Mesenchymal stem cell (in vitro differentiated cells and primary cell): Measurements from ENCODE around the gene NPBWR2.

Experiments
- DNase-seq: peaks from one replicate; pipeline ENCODE4 v3.0.0-alpha.2; 2013
- H2AFZ ChIP-seq: one replicate; pipeline ENCODE4 v1.6.1; 2013; ENCODE audit warnings: low read depth, mild to moderate bottlenecking, control low read depth, inconsistent platforms, low read length, moderate library complexity
- H2AK5ac ChIP-seq: 2 replicates; pipeline ENCODE4 v1.6.1; 2013; ENCODE audit warnings: low read length, moderate library complexity, mild to moderate bottlenecking, inconsistent platforms; ENCODE audit not compliant: severe bottlenecking
- H2BK120ac ChIP-seq: one replicate; pipeline ENCODE4 v1.6.1; 2013; ENCODE audit warnings: low read depth, mild to moderate bottlenecking, inconsistent platforms, low read length, moderate library complexity
- H2BK12ac ChIP-seq, 2 experiments: one replicate each; pipeline ENCODE4 v1.6.1; 2013; ENCODE audit warnings: inconsistent platforms in 2 of 2, low read length in 2 of 2, mild to moderate bottlenecking in 2 of 2, moderate library complexity in 2 of 2, control low read depth in 1 of 2
- H2BK15ac ChIP-seq: one replicate; pipeline ENCODE4 v1.6.1; 2013; ENCODE audit warnings: mild to moderate bottlenecking, low read depth, inconsistent platforms; ENCODE audit not compliant: poor library complexity, severe bottlenecking
- H2BK5ac ChIP-seq: 2 replicates; pipeline ENCODE4 v1.6.1; 2013; ENCODE audit warnings: low read depth, mild to moderate bottlenecking, low read length, control low read depth, inconsistent platforms; ENCODE audit not compliant: poor library complexity, severe bottlenecking
- H3K14ac ChIP-seq, 2 experiments: one replicate each; pipeline ENCODE4 v1.6.1; 2013; ENCODE audit warnings: inconsistent platforms in 2 of 2, low read length in 2 of 2, control low read depth in 1 of 2, mild to moderate bottlenecking in 1 of 2, moderate library complexity in 1 of 2
- H3K18ac ChIP-seq, 2 experiments: one replicate each; pipeline ENCODE4 v1.6.1; 2013; ENCODE audit warnings: inconsistent platforms in 2 of 2, low read length in 2 of 2, control low read depth in 1 of 2, low read depth in 1 of 2, mild to moderate bottlenecking in 1 of 2
- H3K23ac ChIP-seq, 2 experiments: one replicate each; pipeline ENCODE4 v1.6.1; 2013; ENCODE audit warnings: inconsistent platforms in 2 of 2, low read length in 2 of 2, mild to moderate bottlenecking in 2 of 2, moderate library complexity in 2 of 2, control low read depth in 1 of 2
- H3K27ac ChIP-seq: 2 replicates; pipeline ENCODE4 v1.5.1; 2013; ENCODE audit warnings: mild to moderate bottlenecking, moderate library complexity, low read length, control low read depth, inconsistent platforms; ENCODE audit not compliant: poor library complexity, severe bottlenecking
- H3K27me3 ChIP-seq, 2 experiments: 2 replicates each; pipeline versions ENCODE4 v1.6.1 to v1.7.0; 2013; ENCODE audit warnings: low read length in 2 of 2, mild to moderate bottlenecking in 2 of 2, moderate library complexity in 2 of 2, control low read depth in 1 of 2, inconsistent platforms in 1 of 2; ENCODE audit not compliant: control insufficient read depth in 1 of 2, insufficient read depth in 1 of 2
- H3K36me3 ChIP-seq, 2 experiments: 2 replicates each; pipeline versions ENCODE4 v1.6.1 to v1.7.0; 2013; ENCODE audit warnings: low read length in 2 of 2, control low read depth in 1 of 2, inconsistent platforms in 1 of 2, low read depth in 1 of 2, mild to moderate bottlenecking in 1 of 2; ENCODE audit not compliant: insufficient read depth in 2 of 2, control insufficient read depth in 1 of 2
- H3K4ac ChIP-seq, 2 experiments: one replicate each; pipeline ENCODE4 v1.6.1; 2013; ENCODE audit warnings: inconsistent platforms in 2 of 2, low read length in 2 of 2, mild to moderate bottlenecking in 2 of 2, moderate library complexity in 2 of 2, control low read depth in 1 of 2, low read depth in 1 of 2
- H3K4me1 ChIP-seq: 2 replicates; pipeline ENCODE4 v1.6.1; 2013; ENCODE audit warnings: low read depth, low read length, control low read depth; ENCODE audit not compliant: control insufficient read depth, insufficient read depth
- H3K4me2 ChIP-seq: 2 replicates; pipeline ENCODE4 v1.6.1; 2013; ENCODE audit warnings: low read length, mild to moderate bottlenecking, inconsistent platforms; ENCODE audit not compliant: poor library complexity, severe bottlenecking
- H3K4me3 ChIP-seq, 2 experiments: 2 replicates each; pipeline versions ENCODE4 v1.5.1 to v1.7.0; 2013; ENCODE audit warnings: low read length in 2 of 2, mild to moderate bottlenecking in 2 of 2, control low read depth in 1 of 2, low read depth in 1 of 2; ENCODE audit not compliant: insufficient read depth in 1 of 2
- H3K79me1 ChIP-seq: replicated peaks from 2 replicates; pipeline ENCODE4 v1.6.1; 2013; ENCODE audit warnings: mild to moderate bottlenecking, control low read depth, low read length, inconsistent platforms; ENCODE audit not compliant: poor library complexity, severe bottlenecking
- H3K9ac ChIP-seq: 2 replicates; pipeline ENCODE4 v1.7.0; 2013; ENCODE audit warnings: mild to moderate bottlenecking, low read length, moderate library complexity
- H3K9me3 ChIP-seq: 2 replicates; pipeline ENCODE4 v1.7.0; 2013; ENCODE audit warnings: mild to moderate bottlenecking, low read length; ENCODE audit not compliant: control insufficient read depth
- H4K8ac ChIP-seq: one replicate; pipeline ENCODE4 v1.6.1; 2013; ENCODE audit warnings: inconsistent platforms, mild to moderate bottlenecking, low read length, moderate library complexity
- H4K91ac ChIP-seq: one replicate; pipeline ENCODE4 v1.6.1; 2013; ENCODE audit warnings: mild to moderate bottlenecking, low read length, inconsistent platforms
- WGBS: methylation state at CpG from one replicate; pipeline ENCODE4 v1.1.7; 2013; ENCODE audit warnings: mixed read lengths; 5-methylcytosine and 5-hydroxymethylcytosine counted together

NPBWR2 gene

GRCh38 chr20:64149141-64149540 is 41.8 kb upstream of the NPBWR2 start:
- no peak overlapping the region for H3K4ac ChIP-seq
- 79% methylated on average over 7 of the region's 7 CpGs for WGBS
- H4K8ac ChIP-seq: no peak overlapping the region
- H3K79me1 ChIP-seq: no peaks in the 10 kb centered on the region
- no peak overlapping the region for H2BK120ac ChIP-seq
- peaks cover 4 to 30% of the 10 kb centered on the region in 2 experiments for H3K27me3 ChIP-seq
- no peak overlapping the region for H4K91ac ChIP-seq
- no peak overlapping the region for H3K4me3 ChIP-seq
- no peak overlapping the region for H2BK5ac ChIP-seq
- H2AK5ac ChIP-seq: no peak overlapping the region
- H3K4me1 ChIP-seq: peaks cover 14% of the 10 kb centered on the region
- peaks cover 10% of the 10 kb centered on the region for H3K9me3 ChIP-seq
- no peak overlapping the region for H3K4me2 ChIP-seq
- no peak for DNase-seq
- H3K27ac ChIP-seq: no peak overlapping the region
- no peaks in the 10 kb centered on the region for H3K36me3 ChIP-seq
- no peak overlapping the region for H2BK12ac ChIP-seq
- H3K18ac ChIP-seq: no peak overlapping the region
- H2AFZ ChIP-seq: no peak overlapping the region
- no peak overlapping the region for H3K23ac ChIP-seq
- H3K14ac ChIP-seq: no peak overlapping the region
- no peak overlapping the region for H2BK15ac ChIP-seq
- no peak overlapping the region for H3K9ac ChIP-seq

DNA sequence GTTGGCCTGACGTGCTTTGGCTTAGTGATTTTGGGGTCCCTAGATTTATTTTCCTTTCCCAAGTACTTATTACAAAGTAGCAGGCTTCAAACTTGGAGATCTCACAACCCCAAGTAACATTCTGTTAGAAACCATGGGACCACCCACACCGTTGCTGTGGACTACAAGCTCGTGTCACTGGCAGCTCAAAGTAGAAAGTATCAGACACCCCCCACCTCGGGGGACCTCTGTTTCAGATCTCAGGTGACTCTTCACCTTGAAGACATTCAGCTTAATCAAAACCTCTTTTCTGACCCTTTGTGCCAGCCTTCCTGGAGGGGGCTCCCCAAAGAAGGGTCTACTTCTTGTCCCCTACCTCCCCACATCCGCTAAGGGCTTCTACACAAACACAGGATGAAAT is 41.2 kb upstream of the NPBWR2 start:
- H3K23ac ChIP-seq: no peak overlapping the region

GRCh38 chr20:64146936-64147477 is 39.6 kb upstream of the NPBWR2 start:
- H3K4me3 ChIP-seq: no peak overlapping the region
- no peak overlapping the region for H2BK120ac ChIP-seq
- WGBS: 76% methylated on average over 12 of the region's 12 CpGs
- no peak overlapping the region for H3K18ac ChIP-seq
- no peak overlapping the region for H3K4me2 ChIP-seq
- peaks cover 10% of the 10 kb centered on the region for H3K9me3 ChIP-seq
- H2BK12ac ChIP-seq: no peak overlapping the region
- no peak overlapping the region for H3K9ac ChIP-seq
- H3K23ac ChIP-seq: no peak overlapping the region
- H3K36me3 ChIP-seq: no peaks in the 10 kb centered on the region
- H4K91ac ChIP-seq: no peak overlapping the region
- H4K8ac ChIP-seq: no peak overlapping the region
- no peak overlapping the region for H2BK5ac ChIP-seq
- H2BK15ac ChIP-seq: no peak overlapping the region
- H3K4me1 ChIP-seq: peaks cover 14% of the 10 kb centered on the region
- H2AFZ ChIP-seq: no peak overlapping the region
- DNase-seq: no peak
- H2AK5ac ChIP-seq: no peak overlapping the region
- no peak overlapping the region for H3K14ac ChIP-seq
- H3K4ac ChIP-seq: no peak overlapping the region
- H3K79me1 ChIP-seq: no peaks in the 10 kb centered on the region
- H3K27ac ChIP-seq: no peak overlapping the region
- H3K27me3 ChIP-seq: peaks cover 12 to 31% of the 10 kb centered on the region in 2 experiments

More for the DNA sequence above, 41.2 kb upstream of the NPBWR2 start:
- Histone ChIP-seq H3K4ac (no peak overlapping the region), H2BK15ac (no peak overlapping the region), H2AFZ (no peak overlapping the region), H3K36me3 (no peaks in the 10 kb centered on the region), H3K9ac (no peak overlapping the region), H2BK12ac (no peak overlapping the region), H3K79me1 (no peaks in the 10 kb centered on the region), H4K91ac (no peak overlapping the region), H3K4me2 (no peak overlapping the region), H3K27me3 (peaks cover 4 to 26% of the 10 kb centered on the region in 2 experiments), H3K9me3 (peaks cover 10% of the 10 kb centered on the region), H2AK5ac (no peak overlapping the region), H3K4me3 (no peak overlapping the region), H3K4me1 (peaks cover 15% of the 10 kb centered on the region), H4K8ac (no peak overlapping the region), H3K27ac (no peak overlapping the region), H3K18ac (no peak overlapping the region), H2BK5ac (no peak overlapping the region), H2BK120ac (no peak overlapping the region), H3K14ac (no peak overlapping the region)
- WGBS: 80% methylated on average over 5 of the region's 5 CpGs
- DNase-seq: no peak

DNA sequence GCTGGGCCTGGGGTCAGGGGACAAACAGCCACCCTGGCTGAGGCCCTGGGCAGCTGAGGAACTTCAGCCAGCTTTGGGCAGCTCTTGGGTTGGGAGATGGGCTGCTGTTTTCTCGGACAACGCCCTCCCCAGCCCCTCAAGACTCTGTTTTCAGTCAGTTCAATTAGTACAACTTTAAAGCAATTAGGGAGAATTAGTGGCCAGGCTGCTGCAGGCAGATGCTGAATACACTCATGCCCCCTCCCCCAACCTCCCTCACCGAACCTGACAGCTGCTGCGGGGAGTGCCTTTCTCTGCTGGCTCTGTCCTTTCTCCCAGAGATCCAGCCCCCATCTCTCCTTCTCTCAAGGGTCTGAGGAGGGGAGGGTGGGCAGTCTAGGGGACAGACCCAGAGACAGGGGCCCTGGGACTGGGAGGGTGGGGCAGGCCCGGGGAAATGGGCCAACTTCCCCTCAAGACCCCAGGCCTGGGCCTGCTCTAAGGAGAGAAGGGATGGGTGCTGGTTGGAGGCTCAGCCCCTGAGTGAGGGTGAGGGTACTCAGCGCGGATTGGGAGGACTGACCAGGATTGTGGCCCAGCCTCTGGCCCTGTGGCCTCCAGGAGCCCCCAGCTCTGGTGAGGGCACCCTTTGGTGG is 39.1 kb upstream of the NPBWR2 start:
- peaks cover 10% of the 10 kb centered on the region for H3K9me3 ChIP-seq
- H4K8ac ChIP-seq: no peak overlapping the region
- no peak overlapping the region for H3K27ac ChIP-seq

More for the DNA sequence above, 39.1 kb upstream of the NPBWR2 start:
- H2BK12ac ChIP-seq: no peak overlapping the region
- peaks cover 11% of the 10 kb centered on the region for H3K4me1 ChIP-seq
- H3K79me1 ChIP-seq: no peaks in the 10 kb centered on the region
- H2BK15ac ChIP-seq: no peak overlapping the region
- no peak overlapping the region for H2BK5ac ChIP-seq
- H2BK120ac ChIP-seq: no peak overlapping the region
- H2AFZ ChIP-seq: no peak overlapping the region
- H3K4ac ChIP-seq: no peak overlapping the region
- no peak overlapping the region for H3K4me3 ChIP-seq
- H3K23ac ChIP-seq: no peak overlapping the region
- H3K36me3 ChIP-seq: no peaks in the 10 kb centered on the region
- no peak overlapping the region for H3K9ac ChIP-seq
- DNase-seq: no peak
- H3K14ac ChIP-seq: no peak overlapping the region
- WGBS: 81% methylated on average over 4 of the region's 7 CpGs
- H2AK5ac ChIP-seq: no peak overlapping the region
- H4K91ac ChIP-seq: no peak overlapping the region
- no peak overlapping the region for H3K4me2 ChIP-seq
- peaks cover 12 to 33% of the 10 kb centered on the region in 2 experiments for H3K27me3 ChIP-seq
- H3K18ac ChIP-seq: no peak overlapping the region
